ENCODE results near the gene IGSF6. TPM values are rescaled to one million over a fixed set of nuclear protein-coding genes. Genes with fewer than 3 reads are reported as not detected.

Gene IGSF6
- total and polyA plus RNA-seq, 2 of the 13 experiments (the other 11 are each of a cell fraction or from before 2014, with no cell fraction given) = not detected

- TF ChIP-seq, protein P1, sequence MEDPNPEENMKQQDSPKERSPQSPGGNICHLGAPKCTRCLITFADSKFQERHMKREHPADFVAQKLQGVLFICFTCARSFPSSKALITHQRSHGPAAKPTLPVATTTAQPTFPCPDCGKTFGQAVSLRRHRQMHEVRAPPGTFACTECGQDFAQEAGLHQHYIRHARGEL (CRISPR knock-in tag; IDR thresholded peaks at IDR 0.05) = no peak
- TF ChIP-seq ZNF740 (CRISPR knock-in tag; IDR thresholded peaks at IDR 0.05) (no peak), ZC3H13 (CRISPR knock-in tag; IDR thresholded peaks at IDR 0.05) (no peak), FOXO1 (CRISPR knock-in tag; IDR thresholded peaks at IDR 0.05) (peak; percentile 42; the same call in 1 of the 2 replicates), HMG20A (CRISPR knock-in tag; IDR thresholded peaks at IDR 0.05; ENCODE audit: borderline replicate concordance) (peak; percentile 81), ZNF232 (CRISPR knock-in tag; IDR thresholded peaks at IDR 0.05; ENCODE audit: borderline replicate concordance) (no peak), DMTF1 (CRISPR knock-in tag; IDR thresholded peaks at IDR 0.05) (no peak), ARHGAP35 (CRISPR knock-in tag; IDR thresholded peaks at IDR 0.05; ENCODE audit: borderline replicate concordance) (no peak), ZFP36 (IDR thresholded peaks at IDR 0.05; ENCODE audit: borderline replicate concordance, low read depth, low read length, partially characterized antibody) (no peak), SRF (IDR thresholded peaks at IDR 0.05; ENCODE audit: low read depth, low read length) (peak; percentile 17; the same call in 1 of the 2 replicates), STAG1 (CRISPR knock-in tag; IDR thresholded peaks at IDR 0.05) (0 out of 2 replicates have a peak, but pooled peaks have one; percentile 1), BCLAF1 (IDR thresholded peaks at IDR 0.05) (no peak), FOXA1 (IDR thresholded peaks at IDR 0.05) (peak; percentile 53; the same call in 1 of the 2 replicates), FOXA1 (CRISPR knock-in tag; IDR thresholded peaks at IDR 0.05) (peak; percentile 90), ZNF782 (CRISPR knock-in tag; IDR thresholded peaks at IDR 0.05; ENCODE audit: borderline replicate concordance) (no peak), TARDBP (CRISPR knock-in tag; IDR thresholded peaks at IDR 0.05) (peak; percentile 55; the same call in 1 of the 2 replicates), DNMT1 (CRISPR knock-in tag; IDR thresholded peaks at IDR 0.05) (no peak), ZNF430 (CRISPR knock-in tag; IDR thresholded peaks at IDR 0.05) (no peak)
- TF ChIP-seq, protein P2, sequence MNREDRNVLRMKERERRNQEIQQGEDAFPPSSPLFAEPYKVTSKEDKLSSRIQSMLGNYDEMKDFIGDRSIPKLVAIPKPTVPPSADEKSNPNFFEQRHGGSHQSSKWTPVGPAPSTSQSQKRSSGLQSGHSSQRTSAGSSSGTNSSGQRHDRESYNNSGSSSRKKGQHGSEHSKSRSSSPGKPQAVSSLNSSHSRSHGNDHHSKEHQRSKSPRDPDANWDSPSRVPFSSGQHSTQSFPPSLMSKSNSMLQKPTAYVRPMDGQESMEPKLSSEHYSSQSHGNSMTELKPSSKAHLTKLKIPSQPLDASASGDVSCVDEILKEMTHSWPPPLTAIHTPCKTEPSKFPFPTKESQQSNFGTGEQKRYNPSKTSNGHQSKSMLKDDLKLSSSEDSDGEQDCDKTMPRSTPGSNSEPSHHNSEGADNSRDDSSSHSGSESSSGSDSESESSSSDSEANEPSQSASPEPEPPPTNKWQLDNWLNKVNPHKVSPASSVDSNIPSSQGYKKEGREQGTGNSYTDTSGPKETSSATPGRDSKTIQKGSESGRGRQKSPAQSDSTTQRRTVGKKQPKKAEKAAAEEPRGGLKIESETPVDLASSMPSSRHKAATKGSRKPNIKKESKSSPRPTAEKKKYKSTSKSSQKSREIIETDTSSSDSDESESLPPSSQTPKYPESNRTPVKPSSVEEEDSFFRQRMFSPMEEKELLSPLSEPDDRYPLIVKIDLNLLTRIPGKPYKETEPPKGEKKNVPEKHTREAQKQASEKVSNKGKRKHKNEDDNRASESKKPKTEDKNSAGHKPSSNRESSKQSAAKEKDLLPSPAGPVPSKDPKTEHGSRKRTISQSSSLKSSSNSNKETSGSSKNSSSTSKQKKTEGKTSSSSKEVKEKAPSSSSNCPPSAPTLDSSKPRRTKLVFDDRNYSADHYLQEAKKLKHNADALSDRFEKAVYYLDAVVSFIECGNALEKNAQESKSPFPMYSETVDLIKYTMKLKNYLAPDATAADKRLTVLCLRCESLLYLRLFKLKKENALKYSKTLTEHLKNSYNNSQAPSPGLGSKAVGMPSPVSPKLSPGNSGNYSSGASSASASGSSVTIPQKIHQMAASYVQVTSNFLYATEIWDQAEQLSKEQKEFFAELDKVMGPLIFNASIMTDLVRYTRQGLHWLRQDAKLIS (CRISPR knock-in tag; IDR thresholded peaks at IDR 0.05) = no peak
- TF ChIP-seq, protein P3, sequence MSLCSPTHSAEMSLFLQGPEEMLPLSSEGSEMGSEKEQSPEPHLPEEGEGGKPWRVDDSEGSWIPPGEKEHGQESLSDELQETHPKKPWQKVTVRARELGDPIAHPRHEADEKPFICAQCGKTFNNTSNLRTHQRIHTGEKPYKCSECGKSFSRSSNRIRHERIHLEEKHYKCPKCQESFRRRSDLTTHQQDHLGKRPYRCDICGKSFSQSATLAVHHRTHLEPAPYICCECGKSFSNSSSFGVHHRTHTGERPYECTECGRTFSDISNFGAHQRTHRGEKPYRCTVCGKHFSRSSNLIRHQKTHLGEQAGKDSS (CRISPR knock-in tag; IDR thresholded peaks at IDR 0.05; ENCODE audit: borderline replicate concordance, low read depth) = no peak
Observed at GRCh38 chr16:21638573-21638975, 13.8 kb downstream of the IGSF6 start (continued).
